Umbilical cord (tissue), 2 donors: ENCODE results near the gene CACNG6. TPM values are rescaled to one million over a fixed set of nuclear protein-coding genes. Genes with fewer than 3 reads are reported as not detected.

Source experiments
- DNase-seq: peaks from one replicate; pipeline ENCODE4 v3.0.0-alpha.2; 2015; ENCODE audit warnings: low spot score
- total RNA-seq: library from RNA; depleted of rRNA; stranded (reverse); fragments of >200 nt; gene quantifications from one replicate; pipeline ENCODE4 v1.2.3, GENCODE V29; 2014; ENCODE audit warnings: low replicate concordance; ENCODE audit not compliant: insufficient read depth

CACNG6 gene
- total RNA-seq, 1 donor from 2014 or later = not detected

DNA sequence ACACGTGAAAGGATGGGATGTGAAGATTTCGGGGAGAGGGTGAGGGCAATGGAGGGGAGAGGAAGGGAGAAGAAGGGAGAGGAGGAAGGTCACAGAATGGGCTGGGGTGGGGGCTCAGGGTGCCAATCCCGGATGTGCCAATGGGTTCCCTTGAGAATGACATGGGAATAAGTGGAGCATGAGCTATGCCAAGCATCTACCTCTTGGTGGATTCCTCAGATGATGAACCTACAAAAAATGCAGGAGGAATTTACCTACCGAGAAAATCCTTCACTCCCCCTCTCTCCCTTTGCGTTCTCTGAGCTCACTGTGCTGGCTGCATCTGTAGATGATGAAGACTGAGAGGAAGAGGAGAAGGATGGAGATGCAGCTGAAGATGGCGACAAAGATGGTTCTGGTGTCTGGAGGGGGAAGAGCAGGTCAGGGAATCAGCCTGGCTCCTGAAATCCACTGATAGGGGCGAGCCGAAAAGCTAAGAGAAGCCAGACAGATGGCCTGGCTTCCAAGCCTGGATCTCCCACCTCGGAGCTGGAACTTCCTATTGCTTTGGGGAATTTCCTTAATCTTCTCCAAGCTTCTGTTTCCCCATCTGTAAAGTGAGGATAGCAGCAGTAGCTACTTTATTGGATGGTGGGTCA, 50.7 kb downstream of the CACNG6 start:
- DNase-seq = no peak

DNA sequence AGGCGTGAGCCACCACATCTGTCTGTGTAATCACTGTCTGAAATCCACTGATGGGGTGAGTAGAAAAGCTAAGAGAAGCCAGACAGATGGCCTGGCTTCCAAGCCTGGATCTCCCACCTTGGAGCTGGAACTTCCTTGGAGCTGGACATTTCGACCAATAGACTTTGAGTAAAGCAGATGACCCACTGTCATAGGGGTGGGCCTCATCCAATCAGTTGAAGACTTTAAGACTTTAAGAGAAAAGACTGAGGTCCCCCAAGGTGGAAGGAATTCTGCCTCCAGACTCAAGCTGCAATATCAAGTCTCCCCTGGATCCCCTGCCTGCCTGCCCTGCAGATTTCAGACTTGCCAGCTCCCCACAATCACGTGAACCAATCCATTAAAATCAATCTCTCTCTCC, 51.6 kb downstream of the CACNG6 start:
- no peak for DNase-seq

DNA sequence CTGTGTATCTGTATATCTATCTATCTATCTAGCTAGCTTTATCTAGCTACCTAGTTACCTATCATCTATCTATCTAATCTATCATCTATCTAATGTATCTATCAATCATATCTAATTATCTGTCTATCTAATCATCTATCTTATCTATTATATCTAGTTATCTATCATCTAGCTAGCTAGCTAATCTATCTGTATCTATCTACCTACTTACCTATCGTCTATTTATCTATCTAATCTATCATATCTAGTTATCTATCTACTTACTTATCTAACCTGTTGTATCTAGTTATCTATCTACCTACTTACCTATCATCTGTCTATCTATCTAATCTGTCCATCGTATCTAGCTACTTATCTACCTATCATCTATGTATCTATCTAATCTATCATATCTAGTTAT, 54.3 kb downstream of the CACNG6 start:
- DNase-seq = no peak

DNA sequence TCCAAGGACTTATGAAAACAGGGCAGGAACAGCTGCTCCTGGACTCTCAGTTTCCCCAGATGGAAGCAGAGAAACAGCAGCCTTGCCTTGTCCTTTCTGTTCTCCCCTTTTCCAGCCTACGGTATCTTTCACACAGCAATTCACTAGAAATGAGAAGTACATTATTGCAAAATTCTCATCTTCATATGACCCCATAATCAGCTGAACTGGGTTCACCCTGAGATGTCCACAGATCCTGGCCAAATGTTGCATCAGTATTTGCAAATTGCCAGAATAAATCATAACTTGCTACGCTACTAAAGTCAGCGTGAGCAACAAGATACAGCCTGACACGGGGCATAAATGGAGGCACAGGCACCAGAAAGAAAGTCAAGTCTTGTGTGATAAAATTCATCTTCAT, 56.2 kb downstream of the CACNG6 start:
- no peak for DNase-seq

Other genes starting within 250 kb of the CACNG6 start
- gene NLRP12, start 167.3 kb upstream of the CACNG6 start, total RNA-seq = 1.7 TPM
- 30.3 TPM for gene MYADM, start 123.8 kb upstream of the CACNG6 start, total RNA-seq
- not detected for gene PRKCG, start 109.4 kb upstream of the CACNG6 start, total RNA-seq
- gene CACNG7, start 82.4 kb upstream of the CACNG6 start, total RNA-seq = not detected
- gene CACNG8, start 28.7 kb upstream of the CACNG6 start, total RNA-seq = 0.24 TPM
- gene VSTM1, start 72.3 kb downstream of the CACNG6 start, total RNA-seq = not detected
- gene TARM1, start 89.7 kb downstream of the CACNG6 start, total RNA-seq = not detected
- 0.96 TPM for gene OSCAR, start 109.2 kb downstream of the CACNG6 start, total RNA-seq
- gene NDUFA3, start 111.2 kb downstream of the CACNG6 start, total RNA-seq = 4.3 TPM
- 18.8 TPM for gene TFPT, start 124.0 kb downstream of the CACNG6 start, total RNA-seq
- gene PRPF31, start 124.1 kb downstream of the CACNG6 start, total RNA-seq = 21.2 TPM
- 2.6 TPM for gene CNOT3, start 146.1 kb downstream of the CACNG6 start, total RNA-seq
- 6.3 TPM for gene LENG1, start 168.1 kb downstream of the CACNG6 start, total RNA-seq
- gene TMC4, start 181.5 kb downstream of the CACNG6 start, total RNA-seq = 2.6 TPM
- gene MBOAT7, start 197.9 kb downstream of the CACNG6 start, total RNA-seq = 13.7 TPM
- gene TSEN34, start 199.7 kb downstream of the CACNG6 start, total RNA-seq = 72.5 TPM
- 1,474 TPM for gene RPS9, start 209.2 kb downstream of the CACNG6 start, total RNA-seq
- gene LILRB3, start 231.4 kb downstream of the CACNG6 start, total RNA-seq = 0.96 TPM